ENCODE results near the gene PMPCA. TPM values are rescaled to one million over a fixed set of nuclear protein-coding genes. Genes with fewer than 3 reads are reported as not detected.

PMPCA gene
- total and polyA plus RNA-seq, 4 donors: 27.0 to 75.6 (median 41.6) TPM

- no peak for TF ChIP-seq ZBTB33 (IDR thresholded peaks at IDR 0.05)
- no peak for TF ChIP-seq ATF3 (IDR thresholded peaks at IDR 0.05)
- TF ChIP-seq HNF4A (conservative IDR thresholded peaks at IDR 0.05): no peak
- TF ChIP-seq CTCF (IDR thresholded peaks at IDR 0.05; ENCODE audit: low read depth, low read length, missing input control): no peak
- no peak for TF ChIP-seq NR2F2 (IDR thresholded peaks at IDR 0.05)
- Histone ChIP-seq H3K9ac (ENCODE audit: low read depth in 1 of 2, low read length in 2 of 2) (no peak overlapping the region), H3K4me1 (ENCODE audit: control insufficient read depth in 4 of 4, insufficient read depth in 4 of 4, low read length in 3 of 4) (peaks cover 7 to 15% (median 11%) of the 10 kb centered on the region in 4 donors), H3K27me3 (ENCODE audit: control insufficient read depth in 4 of 4, insufficient read depth in 4 of 4, low read length in 3 of 4) (no peaks in the 10 kb centered on the region), H3K9me3 (ENCODE audit: control insufficient read depth in 4 of 4, low read length in 3 of 4) (no peaks in the 10 kb centered on the region), H3K36me3 (ENCODE audit: control insufficient read depth in 4 of 4, insufficient read depth in 3 of 4, low read depth in 1 of 4, low read length in 3 of 4) (peaks cover 9 to 23% (median 13%) of the 10 kb centered on the region in 4 donors), H3K27ac (ENCODE audit: low read depth in 1 of 2, low read length in 2 of 2) (no peak overlapping the region), H3K4me3 (ENCODE audit: low read depth in 1 of 3, low read length in 3 of 3) (no peak overlapping the region)
- no peak for DNase-seq (ENCODE audit: low spot score)
- WGBS: 95% methylated on average over 36 of the region's 36 CpGs
Observed at GRCh38 chr9:136433043-136433715, 22.7 kb downstream of the PMPCA start.

- no peak for DNase-seq (ENCODE audit: low spot score)
- TF ChIP-seq RXRA (IDR thresholded peaks at IDR 0.05) (no peak), NR2F2 (IDR thresholded peaks at IDR 0.05) (no peak), FOXA1 (IDR thresholded peaks at IDR 0.05) (no peak), HNF4G (IDR thresholded peaks at IDR 0.05) (no peak), REST (IDR thresholded peaks at IDR 0.05) (no peak), FOXA2 (IDR thresholded peaks at IDR 0.05) (no peak), MAX (IDR thresholded peaks at IDR 0.05) (no peak)
- no peaks in the 10 kb centered on the region for H3K9me3 ChIP-seq (ENCODE audit: control insufficient read depth in 4 of 4, low read length in 3 of 4)
- no peak overlapping the region for H3K27ac ChIP-seq (ENCODE audit: low read depth in 1 of 2, low read length in 2 of 2)
- H3K9ac ChIP-seq (ENCODE audit: low read depth in 1 of 2, low read length in 2 of 2): no peak overlapping the region
- H3K4me3 ChIP-seq (ENCODE audit: low read depth in 1 of 3, low read length in 3 of 3): no peak overlapping the region
- H3K27me3 ChIP-seq (ENCODE audit: control insufficient read depth in 4 of 4, insufficient read depth in 4 of 4, low read length in 3 of 4): no peaks in the 10 kb centered on the region
- H3K4me1 ChIP-seq (ENCODE audit: control insufficient read depth in 4 of 4, insufficient read depth in 4 of 4, low read length in 3 of 4): peaks cover 11 to 23% (median 18%) of the 10 kb centered on the region in 4 donors
- WGBS: 96% methylated on average over 37 of the region's 37 CpGs
- peaks cover 4 to 22% (median 11%) of the 10 kb centered on the region in 4 donors for H3K36me3 ChIP-seq (ENCODE audit: control insufficient read depth in 4 of 4, insufficient read depth in 3 of 4, low read depth in 1 of 4, low read length in 3 of 4)
Observed at GRCh38 chr9:136433849-136434579, 23.6 kb downstream of the PMPCA start.

Data from liver (tissue), 9 donors.